GM21529 (cell line): ENCODE measurements around the gene RFX4.

ENCODE experiments used
- ATAC-seq: cut with Tn5 transposase; IDR thresholded peaks from one replicate; pipeline ENCODE4 v1.9.1; 2021; ENCODE audit not compliant: unreplicated experiment

RFX4 gene

GRCh38 chr12:106791531-106791930 lies 208.7 kb downstream of the RFX4 start:
- no peak for ATAC-seq

- ATAC-seq = no peak
Observed at GRCh38 chr12:106794369-106794768, 211.6 kb downstream of the RFX4 start.

- ATAC-seq = no peak
Observed at GRCh38 chr12:106801167-106801708, 218.4 kb downstream of the RFX4 start.

- no peak for ATAC-seq
Observed at GRCh38 chr12:106801830-106802533, 219.2 kb downstream of the RFX4 start.

- no peak for ATAC-seq
Observed at GRCh38 chr12:106804668-106805067, 221.9 kb downstream of the RFX4 start.
